Activated T-helper 1 cell treated with anti-CD3 and anti-CD28 coated beads, Interleukin-12 subunit alpha, Interleukin-12 subunit beta, Interleukin-2, Interleukin-4 antibody, amounts not matched to agents 30 ng/mL and 10 ng/mL and 1 ng/mL, durations not matched to agents 14 hours and 24 hours and 36 hours (primary cell): ENCODE results near the gene NKRF. TPM values are rescaled to one million over a fixed set of nuclear protein-coding genes. Genes with fewer than 3 reads are reported as not detected.

Experiments used
- DNase-seq: peaks from one replicate; pipeline ENCODE4 v3.0.0; 2021; ENCODE audit warnings: low spot score
- H3K27ac Mint-ChIP-seq: one replicate; pipeline ENCODE4 v1.8.0; 2021; ENCODE audit warnings: mild to moderate bottlenecking, mixed read lengths
- H3K27me3 Mint-ChIP-seq: one replicate; pipeline ENCODE4 v1.8.0; 2022; ENCODE audit warnings: mild to moderate bottlenecking, moderate library complexity, mixed read lengths; ENCODE audit not compliant: insufficient read depth
- H3K36me3 Mint-ChIP-seq: one replicate; pipeline ENCODE4 v1.8.0; 2021; ENCODE audit warnings: low read depth, mixed read lengths
- H3K4me1 Mint-ChIP-seq: one replicate; pipeline ENCODE4 v1.8.0; 2021; ENCODE audit warnings: low read depth, mixed read lengths
- H3K4me3 Mint-ChIP-seq: one replicate; pipeline ENCODE4 v1.8.0; 2021; ENCODE audit warnings: mild to moderate bottlenecking, moderate library complexity, mixed read lengths
- H3K9me3 Mint-ChIP-seq: one replicate; pipeline ENCODE4 v1.8.0; 2021; ENCODE audit warnings: mixed read lengths
- intact Hi-C: fragments of 100-400 bp; cut with micrococcal nuclease; formaldehyde crosslinking; loops from one replicate; pipeline ENCODE4 v1.15.1; 2024
- total RNA-seq: library from RNA; stranded (reverse); gene quantifications from 2 replicates; pipeline ENCODE4 v1.2.3, GENCODE V29; 2022

The NKRF gene
- total RNA-seq, 1 donor from 2014 or later, result 26.8 TPM

- H3K27ac Mint-ChIP-seq, result peak overlapping the region; percentile 77
- no peak for DNase-seq
- no peak overlapping the region for H3K4me3 Mint-ChIP-seq
- H3K36me3 Mint-ChIP-seq, result peaks cover 42% of the 10 kb centered on the region
- H3K4me1 Mint-ChIP-seq, result peaks cover 19% of the 10 kb centered on the region
- H3K27me3 Mint-ChIP-seq, result no peaks in the 10 kb centered on the region
- no peaks in the 10 kb centered on the region for H3K9me3 Mint-ChIP-seq
- intact Hi-C loops, result no loop called here
Measured at GRCh38 chrX:119635799-119636198, 29.6 kb upstream of the NKRF start.

- Mint-ChIP-seq H3K9me3 (no peaks in the 10 kb centered on the region), H3K27me3 (no peaks in the 10 kb centered on the region), H3K27ac (peak overlapping the region; percentile 77), H3K4me1 (peaks cover 19% of the 10 kb centered on the region), H3K36me3 (peaks cover 40% of the 10 kb centered on the region), H3K4me3 (no peak overlapping the region)
- intact Hi-C loops, result no loop called here
- no peak for DNase-seq
Measured at GRCh38 chrX:119635179-119635578, 29.0 kb upstream of the NKRF start.

DNA sequence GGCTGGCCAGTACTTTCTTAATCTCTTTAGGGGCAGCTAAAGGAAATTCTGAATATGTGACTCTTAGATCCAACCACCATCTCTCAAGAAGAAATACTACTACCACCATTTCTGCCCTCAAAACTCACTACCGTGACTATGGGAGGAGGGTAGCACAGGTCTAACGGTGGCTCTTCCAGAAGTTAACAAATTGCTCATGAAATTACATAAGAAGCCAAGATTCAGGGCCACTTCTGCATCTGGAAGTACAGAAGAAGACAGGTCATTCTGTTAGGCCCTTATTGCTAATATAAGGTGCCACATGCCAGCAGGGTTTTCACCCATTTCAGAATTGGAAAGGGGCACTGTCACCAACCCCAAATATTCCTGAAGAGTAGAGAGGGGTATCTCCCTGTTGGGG, 19.6 kb upstream of the NKRF start:
- intact Hi-C loops, result no loop called here
- peaks cover 20% of the 10 kb centered on the region for H3K36me3 Mint-ChIP-seq
- H3K27ac Mint-ChIP-seq, result no peak overlapping the region
- no peak for DNase-seq
- H3K9me3 Mint-ChIP-seq, result no peaks in the 10 kb centered on the region
- no peak overlapping the region for H3K4me3 Mint-ChIP-seq
- H3K4me1 Mint-ChIP-seq, result no peaks in the 10 kb centered on the region
- no peaks in the 10 kb centered on the region for H3K27me3 Mint-ChIP-seq

DNA sequence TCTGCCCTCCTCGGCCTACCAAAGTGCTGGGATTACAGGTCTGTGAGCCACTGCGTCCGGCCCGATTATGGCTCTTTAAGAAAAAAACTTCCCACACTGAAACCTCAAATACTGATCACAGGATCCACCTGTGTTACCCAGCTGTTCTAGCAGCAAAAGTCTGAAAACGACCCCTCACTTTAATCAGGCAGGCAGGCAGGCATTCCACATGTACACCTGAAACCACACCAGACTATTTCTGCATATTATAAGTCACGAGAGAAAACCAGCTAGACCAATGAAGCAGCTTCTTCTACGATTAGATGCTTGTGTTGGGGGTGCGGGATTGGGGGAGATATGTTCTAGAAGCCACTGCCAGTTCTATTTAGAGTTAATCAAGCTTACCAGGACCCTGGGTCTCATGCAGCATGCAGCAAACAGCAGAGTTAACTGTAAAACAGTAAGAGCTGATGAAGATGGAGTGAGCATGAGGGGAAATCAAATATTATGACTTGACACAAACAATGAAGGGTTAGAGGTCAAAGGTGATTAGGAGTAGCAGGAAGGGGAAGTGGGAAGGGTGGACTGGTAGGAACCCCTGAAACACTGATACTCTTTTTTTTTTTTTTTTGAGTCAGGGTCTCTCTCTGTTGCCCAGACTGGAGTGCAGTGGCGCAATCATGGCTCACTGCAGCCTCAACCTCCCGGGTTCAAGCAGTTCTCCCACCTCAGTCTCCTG, 18.9 kb upstream of the NKRF start:
- peaks cover 20% of the 10 kb centered on the region for H3K36me3 Mint-ChIP-seq
- H3K4me3 Mint-ChIP-seq, result no peak overlapping the region
- intact Hi-C loops, result no loop called here
- H3K27me3 Mint-ChIP-seq, result no peaks in the 10 kb centered on the region
- H3K27ac Mint-ChIP-seq, result no peak overlapping the region
- H3K9me3 Mint-ChIP-seq, result no peaks in the 10 kb centered on the region
- no peak for DNase-seq
- no peaks in the 10 kb centered on the region for H3K4me1 Mint-ChIP-seq

- no peaks in the 10 kb centered on the region for H3K4me1 Mint-ChIP-seq
- no peak overlapping the region for H3K4me3 Mint-ChIP-seq
- H3K27me3 Mint-ChIP-seq, result no peaks in the 10 kb centered on the region
- H3K9me3 Mint-ChIP-seq, result no peaks in the 10 kb centered on the region
- intact Hi-C loops, result no loop called here
- H3K36me3 Mint-ChIP-seq, result peaks cover 20% of the 10 kb centered on the region
- H3K27ac Mint-ChIP-seq, result no peak overlapping the region
- DNase-seq, result no peak
Measured at GRCh38 chrX:119624417-119624816, 18.2 kb upstream of the NKRF start.

GRCh38 chrX:119622356-119623232, 16.4 kb upstream of the NKRF start:
- intact Hi-C loops, result no loop called here
- no peak overlapping the region for H3K27ac Mint-ChIP-seq
- no peak overlapping the region for H3K4me3 Mint-ChIP-seq
- H3K27me3 Mint-ChIP-seq, result no peaks in the 10 kb centered on the region
- DNase-seq, result no peak
- H3K36me3 Mint-ChIP-seq, result peaks cover 17% of the 10 kb centered on the region
- no peaks in the 10 kb centered on the region for H3K4me1 Mint-ChIP-seq
- H3K9me3 Mint-ChIP-seq, result no peaks in the 10 kb centered on the region

GRCh38 chrX:119618439-119618838, 12.2 kb upstream of the NKRF start:
- Mint-ChIP-seq H3K4me3 (no peak overlapping the region), H3K27me3 (no peaks in the 10 kb centered on the region), H3K27ac (no peak overlapping the region), H3K4me1 (no peaks in the 10 kb centered on the region), H3K36me3 (peaks cover 9% of the 10 kb centered on the region), H3K9me3 (no peaks in the 10 kb centered on the region)
- intact Hi-C loops, result no loop called here
- no peak for DNase-seq

DNA sequence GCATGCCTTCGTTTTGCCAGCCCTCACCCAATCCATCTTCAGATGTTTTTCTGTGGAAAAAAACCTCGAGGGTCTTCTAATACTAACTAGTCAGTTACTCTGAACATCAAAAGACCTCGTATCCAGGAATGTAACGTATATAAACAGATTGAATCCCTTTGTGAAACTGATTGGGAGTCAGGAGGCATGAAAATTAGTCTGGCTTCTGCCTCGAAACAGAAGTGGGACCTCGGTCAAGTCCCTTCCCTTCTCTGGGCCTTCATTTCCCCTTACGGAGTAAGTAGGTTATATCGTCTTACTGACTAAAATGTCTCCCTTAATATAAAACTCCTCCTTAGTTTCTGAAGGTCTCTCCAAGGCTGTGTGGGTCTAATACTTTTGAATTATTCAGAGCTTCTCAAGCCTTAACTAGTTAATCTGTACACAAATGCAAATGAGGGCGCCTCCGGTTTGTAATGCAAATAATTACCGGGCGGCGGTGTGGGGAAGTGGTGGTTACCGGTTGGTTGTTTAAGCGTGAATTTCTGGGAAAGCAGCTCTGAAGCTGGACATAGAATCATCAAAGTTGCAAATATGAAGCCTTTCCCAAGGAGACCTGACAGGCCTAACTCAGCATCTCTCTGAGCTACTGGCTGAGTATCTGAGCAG, 11.4 kb upstream of the NKRF start:
- no peak overlapping the region for H3K27ac Mint-ChIP-seq
- H3K36me3 Mint-ChIP-seq, result peaks cover 9% of the 10 kb centered on the region
- H3K27me3 Mint-ChIP-seq, result no peaks in the 10 kb centered on the region
- DNase-seq, result no peak
- intact Hi-C loops, result no loop called here
- no peak overlapping the region for H3K4me3 Mint-ChIP-seq
- no peaks in the 10 kb centered on the region for H3K9me3 Mint-ChIP-seq
- no peaks in the 10 kb centered on the region for H3K4me1 Mint-ChIP-seq

GRCh38 chrX:119614776-119615175, 8.6 kb upstream of the NKRF start:
- Mint-ChIP-seq H3K36me3 (peaks cover 8% of the 10 kb centered on the region), H3K27me3 (no peaks in the 10 kb centered on the region), H3K27ac (no peak overlapping the region), H3K4me3 (no peak overlapping the region), H3K4me1 (peaks cover 5% of the 10 kb centered on the region), H3K9me3 (no peaks in the 10 kb centered on the region)
- intact Hi-C loops, result no loop called here
- DNase-seq, result no peak

DNA sequence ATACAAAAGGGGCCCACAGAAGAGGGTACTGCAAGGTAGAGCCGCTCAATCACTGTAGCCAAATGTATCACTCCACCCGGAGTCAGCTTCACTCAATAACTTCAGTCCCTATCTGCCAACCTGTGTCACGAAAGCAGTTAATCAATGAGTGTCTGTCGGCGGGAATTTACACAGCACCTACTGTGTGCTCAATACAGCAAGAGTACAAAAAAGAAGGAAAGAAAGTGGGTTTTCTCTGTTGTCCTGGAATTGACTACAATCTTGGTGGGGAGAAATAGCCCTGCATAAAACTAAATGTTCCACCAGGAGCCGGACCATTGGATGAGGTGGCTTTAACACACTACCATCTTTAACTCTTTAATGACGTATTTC, 780 bp upstream of the NKRF start:
- Mint-ChIP-seq H3K4me3 (peak overlapping the region; percentile 96), H3K9me3 (no peaks in the 10 kb centered on the region), H3K36me3 (peaks cover 3% of the 10 kb centered on the region), H3K27me3 (no peaks in the 10 kb centered on the region), H3K27ac (peak overlapping the region; percentile 97), H3K4me1 (peaks cover 30% of the 10 kb centered on the region)
- intact Hi-C loops, result loop anchor here (2.0 kb wide), 2 partner anchors 42 to 184 kb away; partner anchors contain the start of genes RPL39 and STEEP1
- no peak for DNase-seq

- peaks cover 4% of the 10 kb centered on the region for H3K36me3 Mint-ChIP-seq
- no peaks in the 10 kb centered on the region for H3K27me3 Mint-ChIP-seq
- DNase-seq, result peak; percentile 19
- intact Hi-C loops, result loop anchor here (1.0 to 2.0 kb wide), 9 partner anchors 31 to 338 kb away; partner anchors contain the start of genes NDUFA1, NKAP, RNF113A and RPL39
- no peaks in the 10 kb centered on the region for H3K9me3 Mint-ChIP-seq
- H3K27ac Mint-ChIP-seq, result peak overlapping the region; percentile 97
- peaks cover 30% of the 10 kb centered on the region for H3K4me1 Mint-ChIP-seq
- H3K4me3 Mint-ChIP-seq, result peak overlapping the region; percentile 96
Measured at GRCh38 chrX:119605464-119606279, 552 bp downstream of the NKRF start.

- Mint-ChIP-seq H3K9me3 (no peaks in the 10 kb centered on the region), H3K27me3 (no peaks in the 10 kb centered on the region), H3K27ac (peak overlapping the region; percentile 90), H3K4me3 (peak overlapping the region; percentile 94), H3K36me3 (peaks cover 4% of the 10 kb centered on the region), H3K4me1 (peaks cover 25% of the 10 kb centered on the region)
- no peak for DNase-seq
- intact Hi-C loops, result no loop called here
Measured at GRCh38 chrX:119604766-119605463, 1.3 kb downstream of the NKRF start.
